WTC11 (cell line): Measurements from ENCODE around the gene CADM1.

Experiments
- ATF2 ChIP-seq: sonication (generic); formaldehyde crosslinking; IDR thresholded peaks from 2 replicates; pipeline ENCODE4 v1.8.1; 2022; ENCODE audit warnings: low read depth, missing genetic modification reagents, borderline replicate concordance
- ATF3 ChIP-seq: sonication (generic); formaldehyde crosslinking; conservative IDR thresholded peaks from 2 replicates; pipeline ENCODE4 v1.8.1; 2022; ENCODE audit warnings: mild to moderate bottlenecking, missing genetic modification reagents
- FOXJ3 ChIP-seq: sonication (generic); formaldehyde crosslinking; IDR thresholded peaks from 2 replicates; pipeline ENCODE4 v1.9.0; 2021; ENCODE audit warnings: missing genetic modification reagents, mild to moderate bottlenecking, borderline replicate concordance

GRCh38 chr11:115290479-115290878, 213.7 kb downstream of the CADM1 start:
- TF ChIP-seq ATF3 (CRISPR knock-in tag) (no peak), FOXJ3 (CRISPR knock-in tag) (no peak), ATF2 (CRISPR knock-in tag) (no peak)
